ENCODE measurements around the gene IL25.
"Not testable (repeated sequence)": the region's sequence is repeated elsewhere in the genome, so short reads cannot be mapped to it uniquely, and the experiment has no call there.

- TF ChIP-seq, protein P1, sequence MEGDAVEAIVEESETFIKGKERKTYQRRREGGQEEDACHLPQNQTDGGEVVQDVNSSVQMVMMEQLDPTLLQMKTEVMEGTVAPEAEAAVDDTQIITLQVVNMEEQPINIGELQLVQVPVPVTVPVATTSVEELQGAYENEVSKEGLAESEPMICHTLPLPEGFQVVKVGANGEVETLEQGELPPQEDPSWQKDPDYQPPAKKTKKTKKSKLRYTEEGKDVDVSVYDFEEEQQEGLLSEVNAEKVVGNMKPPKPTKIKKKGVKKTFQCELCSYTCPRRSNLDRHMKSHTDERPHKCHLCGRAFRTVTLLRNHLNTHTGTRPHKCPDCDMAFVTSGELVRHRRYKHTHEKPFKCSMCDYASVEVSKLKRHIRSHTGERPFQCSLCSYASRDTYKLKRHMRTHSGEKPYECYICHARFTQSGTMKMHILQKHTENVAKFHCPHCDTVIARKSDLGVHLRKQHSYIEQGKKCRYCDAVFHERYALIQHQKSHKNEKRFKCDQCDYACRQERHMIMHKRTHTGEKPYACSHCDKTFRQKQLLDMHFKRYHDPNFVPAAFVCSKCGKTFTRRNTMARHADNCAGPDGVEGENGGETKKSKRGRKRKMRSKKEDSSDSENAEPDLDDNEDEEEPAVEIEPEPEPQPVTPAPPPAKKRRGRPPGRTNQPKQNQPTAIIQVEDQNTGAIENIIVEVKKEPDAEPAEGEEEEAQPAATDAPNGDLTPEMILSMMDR (IDR thresholded peaks at IDR 0.05) = not testable (repeated sequence)
- TF ChIP-seq EP300 (IDR thresholded peaks at IDR 0.05); POLR2A (IDR thresholded peaks at IDR 0.05; ENCODE audit: low read depth); POLR2AphosphoS5 (IDR thresholded peaks at IDR 0.05): not testable (repeated sequence)
These were observed 46.9 kb upstream of the IL25 start for GRCh38 chr14:23325746-23326145.

Data from esophagus muscularis mucosa (tissue), 4 donors.